Measurements from ENCODE around the gene SPRTN. TPM values are rescaled to one million over a fixed set of nuclear protein-coding genes. Genes with fewer than 3 reads are reported as not detected.

SPRTN gene
- total RNA-seq (8.1 TPM), polyA plus RNA-seq (ENCODE audit: insufficient read depth in 1 of 8, insufficient read length in 8 of 8, low replicate concordance in 1 of 8) (1 to 10 TPM; 5.7 to 8.3 (median 7.0) TPM)
- long read RNA-seq, donor 1, partial matches to known transcripts = 0 of 1 reads
- long read RNA-seq, donor 1, other reads (novel, unspliced or antisense) = 0 of 1 reads
- long read RNA-seq, donor 2 = 0 reads
- long read RNA-seq, donor 3, transcript SPRTN-202 (5 exons, 3,468 nt) = major isoform, 5 of 6 reads
- long read RNA-seq, donor 3, partial matches to known transcripts = 0 of 6 reads
- long read RNA-seq, donor 3, other reads (novel, unspliced or antisense) = 0 of 6 reads
- long read RNA-seq, donor 4, partial matches to known transcripts = 0 of 1 reads
- long read RNA-seq, donor 4, other reads (novel, unspliced or antisense) = 0 of 1 reads
- long read RNA-seq, donor 5, transcript SPRTN-202 (5 exons, 3,468 nt) = major isoform, 6 of 45 reads
- long read RNA-seq, donor 5, partial matches to known transcripts = 0 of 45 reads
- long read RNA-seq, donor 5, other reads (novel, unspliced or antisense) = 37 of 45 reads
- long read RNA-seq, donor 6, partial matches to known transcripts = 0 of 2 reads
- long read RNA-seq, donor 6, other reads (novel, unspliced or antisense) = 0 of 2 reads
- long read RNA-seq, donor 7, partial matches to known transcripts = 0 of 3 reads
- long read RNA-seq, donor 7, other reads (novel, unspliced or antisense) = 0 of 3 reads
- long read RNA-seq, donor 8, partial matches to known transcripts = 0 of 1 reads
- long read RNA-seq, donor 8, other reads (novel, unspliced or antisense) = 0 of 1 reads
- long read RNA-seq, donor 9, partial matches to known transcripts = 0 of 2 reads
- long read RNA-seq, donor 9, other reads (novel, unspliced or antisense) = 0 of 2 reads
- long read RNA-seq, donor 10, transcript SPRTN-202 (5 exons, 3,468 nt) = major isoform, 6 of 8 reads
- long read RNA-seq, donor 10, partial matches to known transcripts = 0 of 8 reads
- long read RNA-seq, donor 10, other reads (novel, unspliced or antisense) = 0 of 8 reads
- long read RNA-seq, donor 11, partial matches to known transcripts = 0 of 15 reads
- long read RNA-seq, donor 11, other reads (novel, unspliced or antisense) = 11 of 15 reads

- Histone ChIP-seq H3K9me3 (replicated peaks; ENCODE audit: control insufficient read depth, low read depth, low read length) (no peaks in the 10 kb centered on the region), H3K4me1 (ENCODE audit: control insufficient read depth, insufficient read depth, low read length) (peaks cover 26% of the 10 kb centered on the region), H3K27ac (ENCODE audit: low read length) (peak within 1 kb of the TSS; percentile 100), H3K36me3 (ENCODE audit: control insufficient read depth, insufficient read depth, low read length) (peaks cover 10% of the 10 kb centered on the region), H3K27me3 (ENCODE audit: control insufficient read depth, insufficient read depth, low read length) (no peaks in the 10 kb centered on the region), H3K4me3 (ENCODE audit: low read length) (peak within 1 kb of the TSS; percentile 87)
- peak; percentile 35 for DNase-seq
- WGBS (ENCODE audit: insufficient coverage) = under 1% methylated on average over 28 of the region's 43 CpGs
These were observed at the start of gene SPRTN for GRCh38 chr1:231338270-231339128. Gene SPRTN, plus strand, starts transcription at chr1:231338293. Its CDS starts 91 bp downstream, at chr1:231338384.

GRCh38 chr1:231295938-231296337, 42.2 kb upstream of the SPRTN start:
- no peak for DNase-seq
- Histone ChIP-seq H3K36me3 (ENCODE audit: control insufficient read depth, insufficient read depth, low read length) (no peaks in the 10 kb centered on the region), H3K4me1 (ENCODE audit: control insufficient read depth, insufficient read depth, low read length) (no peaks in the 10 kb centered on the region), H3K4me3 (ENCODE audit: low read length) (no peak overlapping the region), H3K27me3 (ENCODE audit: control insufficient read depth, insufficient read depth, low read length) (no peaks in the 10 kb centered on the region), H3K27ac (ENCODE audit: low read length) (no peak overlapping the region), H3K9me3 (replicated peaks; ENCODE audit: control insufficient read depth, low read depth, low read length) (no peaks in the 10 kb centered on the region)
- WGBS (ENCODE audit: insufficient coverage) = 83% methylated on average over 4 of the region's 4 CpGs

- DNase-seq = no peak
- Histone ChIP-seq H3K4me3 (ENCODE audit: low read length) (no peak overlapping the region), H3K27ac (ENCODE audit: low read length) (no peak overlapping the region), H3K4me1 (ENCODE audit: control insufficient read depth, insufficient read depth, low read length) (no peaks in the 10 kb centered on the region), H3K27me3 (ENCODE audit: control insufficient read depth, insufficient read depth, low read length) (no peaks in the 10 kb centered on the region), H3K9me3 (replicated peaks; ENCODE audit: control insufficient read depth, low read depth, low read length) (no peaks in the 10 kb centered on the region), H3K36me3 (ENCODE audit: control insufficient read depth, insufficient read depth, low read length) (no peaks in the 10 kb centered on the region)
- 92% methylated on average over 3 of the region's 3 CpGs for WGBS (ENCODE audit: insufficient coverage)
These were observed 36.1 kb upstream of the SPRTN start for GRCh38 chr1:231301990-231302389.

- Histone ChIP-seq H3K4me1 (ENCODE audit: control insufficient read depth, insufficient read depth, low read length) (no peaks in the 10 kb centered on the region), H3K27me3 (ENCODE audit: control insufficient read depth, insufficient read depth, low read length) (no peaks in the 10 kb centered on the region), H3K9me3 (replicated peaks; ENCODE audit: control insufficient read depth, low read depth, low read length) (no peaks in the 10 kb centered on the region), H3K36me3 (ENCODE audit: control insufficient read depth, insufficient read depth, low read length) (no peaks in the 10 kb centered on the region), H3K27ac (ENCODE audit: low read length) (no peak overlapping the region), H3K4me3 (ENCODE audit: low read length) (no peak overlapping the region)
- WGBS (ENCODE audit: insufficient coverage) = 84% methylated on average over 10 of the region's 10 CpGs
- DNase-seq = no peak
These were observed 27.6 kb upstream of the SPRTN start for GRCh38 chr1:231310391-231310934.

- no peaks in the 10 kb centered on the region for H3K27me3 ChIP-seq (ENCODE audit: control insufficient read depth, insufficient read depth, low read length)
- no peaks in the 10 kb centered on the region for H3K36me3 ChIP-seq (ENCODE audit: control insufficient read depth, insufficient read depth, low read length)
- no peak overlapping the region for H3K27ac ChIP-seq (ENCODE audit: low read length)
- H3K4me1 ChIP-seq (ENCODE audit: control insufficient read depth, insufficient read depth, low read length) = no peaks in the 10 kb centered on the region
- WGBS (ENCODE audit: insufficient coverage) = 81% methylated on average over 3 of the region's 8 CpGs
- no peaks in the 10 kb centered on the region for H3K9me3 ChIP-seq (replicated peaks; ENCODE audit: control insufficient read depth, low read depth, low read length)
- no peak for DNase-seq
- no peak overlapping the region for H3K4me3 ChIP-seq (ENCODE audit: low read length)
These were observed 26.2 kb upstream of the SPRTN start for GRCh38 chr1:231311720-231312431.

- Histone ChIP-seq H3K9me3 (replicated peaks; ENCODE audit: control insufficient read depth, low read depth, low read length) (no peaks in the 10 kb centered on the region), H3K4me1 (ENCODE audit: control insufficient read depth, insufficient read depth, low read length) (no peaks in the 10 kb centered on the region), H3K27ac (ENCODE audit: low read length) (no peak overlapping the region), H3K36me3 (ENCODE audit: control insufficient read depth, insufficient read depth, low read length) (no peaks in the 10 kb centered on the region), H3K4me3 (ENCODE audit: low read length) (no peak overlapping the region), H3K27me3 (ENCODE audit: control insufficient read depth, insufficient read depth, low read length) (no peaks in the 10 kb centered on the region)
- DNase-seq = no peak
- 97% methylated on average over 5 of the region's 5 CpGs for WGBS (ENCODE audit: insufficient coverage)
These were observed 25.7 kb upstream of the SPRTN start for GRCh38 chr1:231312432-231312788.

- H3K27ac ChIP-seq (ENCODE audit: low read length) = no peak overlapping the region
- WGBS (ENCODE audit: insufficient coverage) = 85% methylated on average over 4 of the region's 4 CpGs
- H3K9me3 ChIP-seq (replicated peaks; ENCODE audit: control insufficient read depth, low read depth, low read length) = no peaks in the 10 kb centered on the region
- no peaks in the 10 kb centered on the region for H3K36me3 ChIP-seq (ENCODE audit: control insufficient read depth, insufficient read depth, low read length)
- H3K4me3 ChIP-seq (ENCODE audit: low read length) = no peak overlapping the region
- no peaks in the 10 kb centered on the region for H3K4me1 ChIP-seq (ENCODE audit: control insufficient read depth, insufficient read depth, low read length)
- DNase-seq = no peak
- no peaks in the 10 kb centered on the region for H3K27me3 ChIP-seq (ENCODE audit: control insufficient read depth, insufficient read depth, low read length)
These were observed 24.4 kb upstream of the SPRTN start for GRCh38 chr1:231313661-231314060.

GRCh38 chr1:231315887-231316286, 22.2 kb upstream of the SPRTN start:
- no peak for DNase-seq
- Histone ChIP-seq H3K27me3 (ENCODE audit: control insufficient read depth, insufficient read depth, low read length) (no peaks in the 10 kb centered on the region), H3K27ac (ENCODE audit: low read length) (no peak overlapping the region), H3K4me3 (ENCODE audit: low read length) (no peak overlapping the region), H3K9me3 (replicated peaks; ENCODE audit: control insufficient read depth, low read depth, low read length) (no peaks in the 10 kb centered on the region), H3K4me1 (ENCODE audit: control insufficient read depth, insufficient read depth, low read length) (no peaks in the 10 kb centered on the region), H3K36me3 (ENCODE audit: control insufficient read depth, insufficient read depth, low read length) (no peaks in the 10 kb centered on the region)
- 22% methylated on average over 8 of the region's 11 CpGs for WGBS (ENCODE audit: insufficient coverage)
